Loucy (cell line): ENCODE measurements around the gene NUDT1.

ENCODE experiments used
- CTCF ChIP-seq: fragments of 200-600 bp; sonication (generic); conservative IDR thresholded peaks from 2 replicates; pipeline ENCODE4 v1.5.1; 2014; ENCODE audit warnings: mild to moderate bottlenecking, antibody characterized with exemption, low read length
- EZH2phosphoT487 ChIP-seq: fragments of 200-600 bp; IDR thresholded peaks from 2 replicates; pipeline ENCODE4 v1.6.1; 2018; ENCODE audit warnings: antibody characterized with exemption, mild to moderate bottlenecking, moderate library complexity, borderline replicate concordance

DNA sequence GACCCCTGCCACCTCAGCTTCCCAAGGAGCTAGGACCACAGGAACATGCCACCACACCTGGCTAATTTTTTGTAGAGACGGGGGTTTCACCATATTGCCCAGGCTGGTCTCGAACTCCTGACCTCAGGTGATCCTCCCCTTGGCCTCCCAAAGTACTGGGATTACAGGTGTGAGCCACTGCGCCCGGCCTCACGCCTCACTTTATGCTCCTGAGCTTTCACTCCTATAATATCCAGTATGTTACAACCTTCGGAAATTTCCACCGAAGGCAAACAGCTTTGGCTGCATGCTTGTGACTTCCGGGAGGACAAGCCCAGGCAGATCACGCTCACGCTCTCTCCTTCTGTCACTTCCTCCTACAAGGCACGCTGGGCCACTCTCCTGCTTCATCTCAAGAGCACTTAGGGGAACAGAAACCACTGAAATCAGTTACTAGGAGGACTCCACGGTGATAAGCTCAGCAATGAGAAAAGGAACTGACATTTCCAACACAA is 4.9 kb upstream of the NUDT1 start:
- TF ChIP-seq CTCF = no peak
- TF ChIP-seq EZH2phosphoT487 = no peak
